ENCODE data around the gene CDH4. TPM values are rescaled to one million over a fixed set of nuclear protein-coding genes. Genes with fewer than 3 reads are reported as not detected.

The CDH4 gene
- total RNA-seq, 4 donors from 2014 or later = not detected

DNA sequence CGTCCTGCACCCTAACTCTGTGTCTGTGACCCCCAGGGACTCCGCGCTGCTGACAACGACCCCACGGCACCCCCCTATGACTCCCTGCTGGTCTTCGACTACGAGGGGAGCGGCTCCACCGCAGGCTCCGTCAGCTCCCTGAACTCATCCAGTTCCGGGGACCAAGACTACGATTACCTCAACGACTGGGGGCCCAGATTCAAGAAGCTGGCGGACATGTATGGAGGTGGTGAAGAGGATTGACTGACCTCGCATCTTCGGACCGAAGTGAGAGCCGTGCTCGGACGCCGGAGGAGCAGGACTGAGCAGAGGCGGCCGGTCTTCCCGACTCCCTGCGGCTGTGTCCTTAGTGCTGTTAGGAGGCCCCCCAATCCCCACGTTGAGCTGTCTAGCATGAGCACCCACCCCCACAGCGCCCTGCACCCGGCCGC, 684.7 kb downstream of the CDH4 start:
- WGBS, 2 donors (ENCODE audit: low coverage in 1 of 2) = 87 to 95% methylated on average over 15 to 26 of the region's 29 CpGs
- no peaks in the 10 kb centered on the region for H3K36me3 ChIP-seq
- no peak for DNase-seq
- TF ChIP-seq, protein P1, sequence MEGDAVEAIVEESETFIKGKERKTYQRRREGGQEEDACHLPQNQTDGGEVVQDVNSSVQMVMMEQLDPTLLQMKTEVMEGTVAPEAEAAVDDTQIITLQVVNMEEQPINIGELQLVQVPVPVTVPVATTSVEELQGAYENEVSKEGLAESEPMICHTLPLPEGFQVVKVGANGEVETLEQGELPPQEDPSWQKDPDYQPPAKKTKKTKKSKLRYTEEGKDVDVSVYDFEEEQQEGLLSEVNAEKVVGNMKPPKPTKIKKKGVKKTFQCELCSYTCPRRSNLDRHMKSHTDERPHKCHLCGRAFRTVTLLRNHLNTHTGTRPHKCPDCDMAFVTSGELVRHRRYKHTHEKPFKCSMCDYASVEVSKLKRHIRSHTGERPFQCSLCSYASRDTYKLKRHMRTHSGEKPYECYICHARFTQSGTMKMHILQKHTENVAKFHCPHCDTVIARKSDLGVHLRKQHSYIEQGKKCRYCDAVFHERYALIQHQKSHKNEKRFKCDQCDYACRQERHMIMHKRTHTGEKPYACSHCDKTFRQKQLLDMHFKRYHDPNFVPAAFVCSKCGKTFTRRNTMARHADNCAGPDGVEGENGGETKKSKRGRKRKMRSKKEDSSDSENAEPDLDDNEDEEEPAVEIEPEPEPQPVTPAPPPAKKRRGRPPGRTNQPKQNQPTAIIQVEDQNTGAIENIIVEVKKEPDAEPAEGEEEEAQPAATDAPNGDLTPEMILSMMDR (IDR thresholded peaks at IDR 0.05) = no peak
- TF ChIP-seq POLR2A (IDR thresholded peaks at IDR 0.05) = no peak
- no peak for TF ChIP-seq POLR2AphosphoS5 (IDR thresholded peaks at IDR 0.05)
- no peak for TF ChIP-seq EP300 (IDR thresholded peaks at IDR 0.05; ENCODE audit: low read depth)
- H3K27me3 ChIP-seq = peaks cover 12% of the 10 kb centered on the region
- in situ Hi-C loops (cut with MboI; ENCODE audit: low pct_ligation_motif_present in 1 of 4, low pct_unique_long_range_greater_than_20kb in 1 of 4, low sequenced_read_pairs in 3 of 4) (no loop called here), intact Hi-C loops (cut with DNase I; ENCODE audit: low total_unique reads) (no loop called here)
- H3K27ac ChIP-seq = no peak overlapping the region
- H3K4me3 ChIP-seq = no peak overlapping the region
- H3K9me3 ChIP-seq = no peaks in the 10 kb centered on the region
- no peaks in the 10 kb centered on the region for H3K4me1 ChIP-seq

- 83 to 86% methylated on average over 1 to 4 of the region's 10 CpGs for WGBS, 2 donors (ENCODE audit: low coverage in 1 of 2)
- in situ Hi-C loops (cut with MboI; ENCODE audit: low pct_ligation_motif_present in 1 of 4, low pct_unique_long_range_greater_than_20kb in 1 of 4, low sequenced_read_pairs in 3 of 4) = no loop called here
- peaks cover 12% of the 10 kb centered on the region for H3K27me3 ChIP-seq
- DNase-seq = no peak
- no peak overlapping the region for H3K4me3 ChIP-seq
- no peak overlapping the region for H3K27ac ChIP-seq
- intact Hi-C loops (cut with DNase I; ENCODE audit: low total_unique reads) = no loop called here
- TF ChIP-seq POLR2AphosphoS5 (IDR thresholded peaks at IDR 0.05) (no peak), EP300 (IDR thresholded peaks at IDR 0.05; ENCODE audit: low read depth) (no peak), POLR2A (IDR thresholded peaks at IDR 0.05) (no peak)
- TF ChIP-seq, protein P1 (IDR thresholded peaks at IDR 0.05) = no peak
- H3K9me3 ChIP-seq = no peaks in the 10 kb centered on the region
- no peaks in the 10 kb centered on the region for H3K4me1 ChIP-seq
- H3K36me3 ChIP-seq = no peaks in the 10 kb centered on the region
Measured at GRCh38 chr20:61937146-61937962, 685.3 kb downstream of the CDH4 start.

DNA sequence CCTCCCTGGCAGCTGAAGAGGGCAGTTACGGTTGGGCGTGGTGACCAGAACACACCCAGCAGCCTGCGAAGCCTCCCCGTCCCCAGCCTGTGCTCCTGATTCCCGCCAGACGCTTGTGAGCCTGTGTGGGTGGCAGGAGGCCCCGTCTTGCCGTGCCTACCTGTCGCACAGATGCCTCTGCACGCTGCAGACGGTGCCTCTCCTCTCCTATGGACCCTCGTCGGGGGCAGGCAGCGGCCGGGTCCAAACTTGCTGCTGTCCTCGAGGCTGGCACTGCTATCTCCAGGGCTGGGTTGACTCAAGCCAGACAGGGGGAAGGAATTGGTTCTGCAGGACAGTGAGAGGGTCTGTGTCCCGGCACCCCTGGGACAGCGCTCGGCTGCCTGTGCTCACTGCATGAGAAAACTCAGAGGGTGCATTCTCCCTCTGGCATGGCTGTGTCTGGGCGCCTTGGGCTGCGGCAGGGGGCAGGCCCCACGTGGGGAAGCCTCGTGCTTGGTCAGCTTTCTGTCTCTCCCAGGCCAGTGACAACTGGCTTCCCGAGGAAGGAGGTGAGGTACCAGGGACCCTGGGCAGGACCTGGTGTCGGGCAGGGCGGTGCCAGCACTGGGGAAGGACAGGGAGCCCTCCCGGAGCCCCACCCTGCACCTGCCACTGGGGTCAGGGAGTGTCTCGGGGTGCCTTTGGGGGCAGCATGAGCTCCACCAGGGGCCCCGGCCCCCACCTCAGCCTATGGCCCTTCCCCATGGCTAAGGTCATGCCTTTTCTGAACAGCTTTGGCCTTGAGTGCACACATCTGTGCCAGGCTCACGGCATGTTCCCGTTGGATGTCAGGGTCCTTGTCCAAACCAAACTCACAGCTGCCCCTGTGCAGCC, 686.1 kb downstream of the CDH4 start:
- no peak overlapping the region for H3K4me3 ChIP-seq
- 55 to 80% methylated on average over 1 to 20 of the region's 31 CpGs for WGBS, 2 donors (ENCODE audit: low coverage in 1 of 2)
- no peak for DNase-seq
- no peak overlapping the region for H3K27ac ChIP-seq
- no peaks in the 10 kb centered on the region for H3K9me3 ChIP-seq
- H3K27me3 ChIP-seq = peaks cover 12% of the 10 kb centered on the region
- no peaks in the 10 kb centered on the region for H3K4me1 ChIP-seq
- TF ChIP-seq, protein P1 (IDR thresholded peaks at IDR 0.05) = no peak
- TF ChIP-seq EP300 (IDR thresholded peaks at IDR 0.05; ENCODE audit: low read depth) = no peak
- no peak for TF ChIP-seq POLR2A (IDR thresholded peaks at IDR 0.05)
- no peak for TF ChIP-seq POLR2AphosphoS5 (IDR thresholded peaks at IDR 0.05)
- intact Hi-C loops (cut with DNase I; ENCODE audit: low total_unique reads) = no loop called here
- in situ Hi-C loops (cut with MboI; ENCODE audit: low pct_ligation_motif_present in 1 of 4, low pct_unique_long_range_greater_than_20kb in 1 of 4, low sequenced_read_pairs in 3 of 4) = no loop called here
- H3K36me3 ChIP-seq = no peaks in the 10 kb centered on the region
